ENCODE data around the gene LYG1. TPM values are rescaled to one million over a fixed set of nuclear protein-coding genes. Genes with fewer than 3 reads are reported as not detected.
A peak's percentile ranks its signal among the peaks of the same experiment; 100 is the strongest.

Gene LYG1
- total and polyA plus RNA-seq, 2 of the 13 experiments (the other 11 are each of a cell fraction or from before 2014, with no cell fraction given) = 1.00 to 2.9 TPM

DNA sequence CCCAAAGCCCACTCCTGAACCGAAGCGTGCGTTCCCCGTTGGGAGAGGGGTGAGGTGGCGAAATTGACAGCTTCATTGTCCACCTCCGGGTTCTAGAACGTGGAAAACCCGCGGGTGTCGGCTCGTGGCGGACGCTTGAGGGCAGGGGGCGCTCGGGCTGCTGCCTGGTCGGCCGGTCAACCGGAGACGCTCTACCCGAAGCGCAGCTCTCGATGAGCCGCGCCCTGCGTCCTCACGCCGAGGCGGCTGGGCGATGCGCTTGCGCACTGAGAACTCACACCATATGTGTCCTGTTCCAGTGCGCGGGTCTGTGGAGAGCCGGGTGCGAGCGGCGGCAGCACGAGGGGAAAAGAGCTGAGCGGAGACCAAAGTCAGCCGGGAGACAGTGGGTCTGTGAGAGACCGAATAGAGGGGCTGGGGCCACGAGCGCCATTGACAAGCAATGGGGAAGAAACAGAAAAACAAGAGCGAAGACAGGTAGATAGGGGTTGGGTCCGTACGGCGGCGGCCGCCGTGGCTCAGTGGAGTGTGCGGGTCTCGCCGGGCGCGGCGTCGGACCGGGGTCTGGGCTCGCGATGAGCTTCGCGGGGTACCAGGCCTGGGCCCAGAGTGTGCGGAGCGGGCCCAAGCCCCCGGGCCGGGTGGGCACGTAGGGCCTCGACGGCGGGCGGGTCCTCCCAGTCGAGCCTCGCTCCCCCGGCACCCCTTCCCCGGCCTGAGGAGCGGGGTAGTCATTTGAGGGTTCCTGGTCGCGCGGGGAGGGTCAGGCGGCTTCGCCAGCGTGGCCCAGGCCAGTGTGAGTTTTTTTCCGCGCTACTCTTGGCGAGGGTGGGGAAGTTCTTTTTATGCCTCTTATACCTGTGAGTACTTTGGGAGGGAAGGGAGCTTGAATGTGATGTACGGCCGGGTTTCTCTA is 36.4 kb upstream of the LYG1 start, which contains the start of gene EIF5B (continued):
- TF ChIP-seq, protein P1, sequence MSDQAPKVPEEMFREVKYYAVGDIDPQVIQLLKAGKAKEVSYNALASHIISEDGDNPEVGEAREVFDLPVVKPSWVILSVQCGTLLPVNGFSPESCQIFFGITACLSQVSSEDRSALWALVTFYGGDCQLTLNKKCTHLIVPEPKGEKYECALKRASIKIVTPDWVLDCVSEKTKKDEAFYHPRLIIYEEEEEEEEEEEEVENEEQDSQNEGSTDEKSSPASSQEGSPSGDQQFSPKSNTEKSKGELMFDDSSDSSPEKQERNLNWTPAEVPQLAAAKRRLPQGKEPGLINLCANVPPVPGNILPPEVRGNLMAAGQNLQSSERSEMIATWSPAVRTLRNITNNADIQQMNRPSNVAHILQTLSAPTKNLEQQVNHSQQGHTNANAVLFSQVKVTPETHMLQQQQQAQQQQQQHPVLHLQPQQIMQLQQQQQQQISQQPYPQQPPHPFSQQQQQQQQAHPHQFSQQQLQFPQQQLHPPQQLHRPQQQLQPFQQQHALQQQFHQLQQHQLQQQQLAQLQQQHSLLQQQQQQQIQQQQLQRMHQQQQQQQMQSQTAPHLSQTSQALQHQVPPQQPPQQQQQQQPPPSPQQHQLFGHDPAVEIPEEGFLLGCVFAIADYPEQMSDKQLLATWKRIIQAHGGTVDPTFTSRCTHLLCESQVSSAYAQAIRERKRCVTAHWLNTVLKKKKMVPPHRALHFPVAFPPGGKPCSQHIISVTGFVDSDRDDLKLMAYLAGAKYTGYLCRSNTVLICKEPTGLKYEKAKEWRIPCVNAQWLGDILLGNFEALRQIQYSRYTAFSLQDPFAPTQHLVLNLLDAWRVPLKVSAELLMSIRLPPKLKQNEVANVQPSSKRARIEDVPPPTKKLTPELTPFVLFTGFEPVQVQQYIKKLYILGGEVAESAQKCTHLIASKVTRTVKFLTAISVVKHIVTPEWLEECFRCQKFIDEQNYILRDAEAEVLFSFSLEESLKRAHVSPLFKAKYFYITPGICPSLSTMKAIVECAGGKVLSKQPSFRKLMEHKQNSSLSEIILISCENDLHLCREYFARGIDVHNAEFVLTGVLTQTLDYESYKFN (CRISPR knock-in tag; conservative IDR thresholded peaks at IDR 0.05) = peak; percentile 38; the same call in 1 of the 2 replicates
- TF ChIP-seq, protein P2, sequence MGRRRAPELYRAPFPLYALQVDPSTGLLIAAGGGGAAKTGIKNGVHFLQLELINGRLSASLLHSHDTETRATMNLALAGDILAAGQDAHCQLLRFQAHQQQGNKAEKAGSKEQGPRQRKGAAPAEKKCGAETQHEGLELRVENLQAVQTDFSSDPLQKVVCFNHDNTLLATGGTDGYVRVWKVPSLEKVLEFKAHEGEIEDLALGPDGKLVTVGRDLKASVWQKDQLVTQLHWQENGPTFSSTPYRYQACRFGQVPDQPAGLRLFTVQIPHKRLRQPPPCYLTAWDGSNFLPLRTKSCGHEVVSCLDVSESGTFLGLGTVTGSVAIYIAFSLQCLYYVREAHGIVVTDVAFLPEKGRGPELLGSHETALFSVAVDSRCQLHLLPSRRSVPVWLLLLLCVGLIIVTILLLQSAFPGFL (CRISPR knock-in tag; IDR thresholded peaks at IDR 0.05) = no peak
- TF ChIP-seq, protein P3, sequence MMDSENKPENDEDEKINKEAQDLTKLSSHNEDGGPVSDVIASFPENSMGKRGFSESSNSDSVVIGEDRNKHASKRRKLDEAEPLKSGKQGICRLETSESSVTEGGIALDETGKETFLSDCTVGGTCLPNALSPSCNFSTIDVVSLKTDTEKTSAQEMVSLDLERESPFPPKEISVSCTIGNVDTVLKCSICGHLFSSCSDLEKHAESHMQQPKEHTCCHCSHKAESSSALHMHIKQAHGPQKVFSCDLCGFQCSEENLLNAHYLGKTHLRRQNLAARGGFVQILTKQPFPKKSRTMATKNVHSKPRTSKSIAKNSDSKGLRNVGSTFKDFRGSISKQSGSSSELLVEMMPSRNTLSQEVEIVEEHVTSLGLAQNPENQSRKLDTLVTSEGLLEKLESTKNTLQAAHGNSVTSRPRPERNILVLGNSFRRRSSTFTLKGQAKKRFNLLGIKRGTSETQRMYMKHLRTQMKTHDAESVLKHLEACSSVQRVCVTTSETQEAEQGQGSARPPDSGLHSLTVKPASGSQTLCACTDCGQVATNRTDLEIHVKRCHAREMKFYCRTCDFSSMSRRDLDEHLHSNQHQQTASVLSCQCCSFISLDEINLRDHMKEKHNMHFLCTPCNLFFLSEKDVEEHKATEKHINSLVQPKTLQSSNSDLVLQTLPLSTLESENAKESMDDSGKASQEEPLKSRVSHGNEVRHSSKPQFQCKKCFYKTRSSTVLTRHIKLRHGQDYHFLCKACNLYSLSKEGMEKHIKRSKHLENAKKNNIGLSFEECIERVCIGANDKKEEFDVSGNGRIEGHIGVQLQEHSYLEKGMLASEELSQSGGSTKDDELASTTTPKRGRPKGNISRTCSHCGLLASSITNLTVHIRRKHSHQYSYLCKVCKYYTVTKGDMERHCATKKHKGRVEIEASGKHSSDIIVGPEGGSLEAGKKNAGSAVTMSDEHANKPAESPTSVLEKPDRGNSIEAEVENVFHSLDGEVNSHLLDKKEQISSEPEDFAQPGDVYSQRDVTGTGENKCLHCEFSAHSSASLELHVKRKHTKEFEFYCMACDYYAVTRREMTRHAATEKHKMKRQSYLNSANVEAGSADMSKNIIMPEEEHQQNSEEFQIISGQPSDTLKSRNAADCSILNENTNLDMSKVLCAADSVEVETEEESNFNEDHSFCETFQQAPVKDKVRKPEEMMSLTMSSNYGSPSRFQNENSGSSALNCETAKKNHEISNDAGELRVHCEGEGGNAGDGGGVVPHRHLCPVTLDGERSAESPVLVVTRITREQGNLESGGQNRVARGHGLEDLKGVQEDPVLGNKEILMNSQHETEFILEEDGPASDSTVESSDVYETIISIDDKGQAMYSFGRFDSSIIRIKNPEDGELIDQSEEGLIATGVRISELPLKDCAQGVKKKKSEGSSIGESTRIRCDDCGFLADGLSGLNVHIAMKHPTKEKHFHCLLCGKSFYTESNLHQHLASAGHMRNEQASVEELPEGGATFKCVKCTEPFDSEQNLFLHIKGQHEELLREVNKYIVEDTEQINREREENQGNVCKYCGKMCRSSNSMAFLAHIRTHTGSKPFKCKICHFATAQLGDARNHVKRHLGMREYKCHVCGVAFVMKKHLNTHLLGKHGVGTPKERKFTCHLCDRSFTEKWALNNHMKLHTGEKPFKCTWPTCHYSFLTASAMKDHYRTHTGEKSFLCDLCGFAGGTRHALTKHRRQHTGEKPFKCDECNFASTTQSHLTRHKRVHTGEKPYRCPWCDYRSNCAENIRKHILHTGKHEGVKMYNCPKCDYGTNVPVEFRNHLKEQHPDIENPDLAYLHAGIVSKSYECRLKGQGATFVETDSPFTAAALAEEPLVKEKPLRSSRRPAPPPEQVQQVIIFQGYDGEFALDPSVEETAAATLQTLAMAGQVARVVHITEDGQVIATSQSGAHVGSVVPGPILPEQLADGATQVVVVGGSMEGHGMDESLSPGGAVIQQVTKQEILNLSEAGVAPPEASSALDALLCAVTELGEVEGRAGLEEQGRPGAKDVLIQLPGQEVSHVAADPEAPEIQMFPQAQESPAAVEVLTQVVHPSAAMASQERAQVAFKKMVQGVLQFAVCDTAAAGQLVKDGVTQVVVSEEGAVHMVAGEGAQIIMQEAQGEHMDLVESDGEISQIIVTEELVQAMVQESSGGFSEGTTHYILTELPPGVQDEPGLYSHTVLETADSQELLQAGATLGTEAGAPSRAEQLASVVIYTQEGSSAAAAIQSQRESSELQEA (CRISPR knock-in tag; IDR thresholded peaks at IDR 0.05; ENCODE audit: not compliant biosample characterization) = peak; percentile 68
- peak; percentile 90 for TF ChIP-seq ISX (CRISPR knock-in tag; conservative IDR thresholded peaks at IDR 0.05)
- TF ChIP-seq, protein P4, sequence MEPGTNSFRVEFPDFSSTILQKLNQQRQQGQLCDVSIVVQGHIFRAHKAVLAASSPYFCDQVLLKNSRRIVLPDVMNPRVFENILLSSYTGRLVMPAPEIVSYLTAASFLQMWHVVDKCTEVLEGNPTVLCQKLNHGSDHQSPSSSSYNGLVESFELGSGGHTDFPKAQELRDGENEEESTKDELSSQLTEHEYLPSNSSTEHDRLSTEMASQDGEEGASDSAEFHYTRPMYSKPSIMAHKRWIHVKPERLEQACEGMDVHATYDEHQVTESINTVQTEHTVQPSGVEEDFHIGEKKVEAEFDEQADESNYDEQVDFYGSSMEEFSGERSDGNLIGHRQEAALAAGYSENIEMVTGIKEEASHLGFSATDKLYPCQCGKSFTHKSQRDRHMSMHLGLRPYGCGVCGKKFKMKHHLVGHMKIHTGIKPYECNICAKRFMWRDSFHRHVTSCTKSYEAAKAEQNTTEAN (CRISPR knock-in tag; conservative IDR thresholded peaks at IDR 0.05) = peak; percentile 68; the same call in 1 of the 2 replicates
- TF ChIP-seq MIER2 (CRISPR knock-in tag; IDR thresholded peaks at IDR 0.05) = peak; percentile 59; the same call in 1 of the 2 replicates
- TF ChIP-seq ATM (IDR thresholded peaks at IDR 0.05; ENCODE audit: borderline replicate concordance) = no peak
- TF ChIP-seq, protein P5, sequence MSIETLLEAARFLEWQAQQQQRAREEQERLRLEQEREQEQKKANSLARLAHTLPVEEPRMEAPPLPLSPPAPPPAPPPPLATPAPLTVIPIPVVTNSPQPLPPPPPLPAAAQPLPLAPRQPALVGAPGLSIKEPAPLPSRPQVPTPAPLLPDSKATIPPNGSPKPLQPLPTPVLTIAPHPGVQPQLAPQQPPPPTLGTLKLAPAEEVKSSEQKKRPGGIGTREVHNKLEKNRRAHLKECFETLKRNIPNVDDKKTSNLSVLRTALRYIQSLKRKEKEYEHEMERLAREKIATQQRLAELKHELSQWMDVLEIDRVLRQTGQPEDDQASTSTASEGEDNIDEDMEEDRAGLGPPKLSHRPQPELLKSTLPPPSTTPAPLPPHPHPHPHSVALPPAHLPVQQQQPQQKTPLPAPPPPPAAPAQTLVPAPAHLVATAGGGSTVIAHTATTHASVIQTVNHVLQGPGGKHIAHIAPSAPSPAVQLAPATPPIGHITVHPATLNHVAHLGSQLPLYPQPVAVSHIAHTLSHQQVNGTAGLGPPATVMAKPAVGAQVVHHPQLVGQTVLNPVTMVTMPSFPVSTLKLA (IDR thresholded peaks at IDR 0.05) = peak; percentile 65
- TF ChIP-seq, protein P6, sequence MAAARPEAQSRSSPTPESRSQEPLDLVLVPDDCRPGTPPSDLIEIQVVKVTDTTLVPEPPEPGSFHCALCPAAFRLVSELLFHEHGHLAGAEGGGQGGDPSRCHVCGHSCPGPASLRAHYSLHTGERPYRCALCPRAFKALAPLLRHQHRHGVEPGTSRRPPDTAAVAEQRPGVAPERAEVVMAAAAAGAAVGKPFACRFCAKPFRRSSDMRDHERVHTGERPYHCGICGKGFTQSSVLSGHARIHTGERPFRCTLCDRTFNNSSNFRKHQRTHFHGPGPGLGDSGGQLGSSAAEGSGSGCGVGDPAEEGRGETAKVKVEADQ (CRISPR knock-in tag; IDR thresholded peaks at IDR 0.05; ENCODE audit: borderline replicate concordance) = no peak; the same call in 1 of the 2 replicates
